Measurements from ENCODE around the gene DLEC1.
"Not testable (repeated sequence)": the region's sequence is repeated elsewhere in the genome, so short reads cannot be mapped to it uniquely, and the experiment has no call there.

DNA sequence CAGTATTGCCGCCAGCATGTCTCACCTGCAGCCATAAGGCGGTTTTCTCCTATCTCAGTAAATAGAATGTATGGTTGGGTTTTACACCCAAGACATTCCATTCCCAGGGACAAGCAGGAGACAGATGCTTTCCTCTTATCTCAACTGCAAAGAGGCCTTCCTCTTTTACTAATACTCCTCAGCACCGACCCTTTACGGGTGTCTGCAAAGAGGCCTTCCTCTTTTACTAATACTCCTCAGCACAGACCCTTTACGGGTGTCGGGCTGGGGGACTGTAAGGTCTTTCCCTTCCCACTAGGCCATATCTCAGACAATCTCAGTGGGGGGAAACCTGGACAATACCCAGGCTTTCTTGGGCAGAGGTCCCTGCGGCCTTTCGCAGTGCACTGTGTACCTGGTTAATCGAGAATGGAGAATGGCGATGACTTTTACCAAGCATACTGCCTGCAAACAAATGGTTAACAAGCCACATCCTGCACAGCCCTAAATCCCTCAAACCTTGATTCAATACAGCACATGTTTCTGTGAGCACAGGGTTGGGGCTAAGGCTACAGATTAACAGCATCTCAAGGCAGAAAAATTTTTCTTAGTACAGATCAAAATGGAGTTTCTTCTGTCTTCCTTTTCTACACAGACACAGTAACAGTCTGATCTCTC is 96.7 kb downstream of the DLEC1 start:
- TF ChIP-seq, protein P1, sequence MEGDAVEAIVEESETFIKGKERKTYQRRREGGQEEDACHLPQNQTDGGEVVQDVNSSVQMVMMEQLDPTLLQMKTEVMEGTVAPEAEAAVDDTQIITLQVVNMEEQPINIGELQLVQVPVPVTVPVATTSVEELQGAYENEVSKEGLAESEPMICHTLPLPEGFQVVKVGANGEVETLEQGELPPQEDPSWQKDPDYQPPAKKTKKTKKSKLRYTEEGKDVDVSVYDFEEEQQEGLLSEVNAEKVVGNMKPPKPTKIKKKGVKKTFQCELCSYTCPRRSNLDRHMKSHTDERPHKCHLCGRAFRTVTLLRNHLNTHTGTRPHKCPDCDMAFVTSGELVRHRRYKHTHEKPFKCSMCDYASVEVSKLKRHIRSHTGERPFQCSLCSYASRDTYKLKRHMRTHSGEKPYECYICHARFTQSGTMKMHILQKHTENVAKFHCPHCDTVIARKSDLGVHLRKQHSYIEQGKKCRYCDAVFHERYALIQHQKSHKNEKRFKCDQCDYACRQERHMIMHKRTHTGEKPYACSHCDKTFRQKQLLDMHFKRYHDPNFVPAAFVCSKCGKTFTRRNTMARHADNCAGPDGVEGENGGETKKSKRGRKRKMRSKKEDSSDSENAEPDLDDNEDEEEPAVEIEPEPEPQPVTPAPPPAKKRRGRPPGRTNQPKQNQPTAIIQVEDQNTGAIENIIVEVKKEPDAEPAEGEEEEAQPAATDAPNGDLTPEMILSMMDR (IDR thresholded peaks at IDR 0.05): not testable (repeated sequence)
- TF ChIP-seq POLR2AphosphoS5 (IDR thresholded peaks at IDR 0.05; ENCODE audit: low read depth, low read length): not testable (repeated sequence)
- TF ChIP-seq, protein P2, sequence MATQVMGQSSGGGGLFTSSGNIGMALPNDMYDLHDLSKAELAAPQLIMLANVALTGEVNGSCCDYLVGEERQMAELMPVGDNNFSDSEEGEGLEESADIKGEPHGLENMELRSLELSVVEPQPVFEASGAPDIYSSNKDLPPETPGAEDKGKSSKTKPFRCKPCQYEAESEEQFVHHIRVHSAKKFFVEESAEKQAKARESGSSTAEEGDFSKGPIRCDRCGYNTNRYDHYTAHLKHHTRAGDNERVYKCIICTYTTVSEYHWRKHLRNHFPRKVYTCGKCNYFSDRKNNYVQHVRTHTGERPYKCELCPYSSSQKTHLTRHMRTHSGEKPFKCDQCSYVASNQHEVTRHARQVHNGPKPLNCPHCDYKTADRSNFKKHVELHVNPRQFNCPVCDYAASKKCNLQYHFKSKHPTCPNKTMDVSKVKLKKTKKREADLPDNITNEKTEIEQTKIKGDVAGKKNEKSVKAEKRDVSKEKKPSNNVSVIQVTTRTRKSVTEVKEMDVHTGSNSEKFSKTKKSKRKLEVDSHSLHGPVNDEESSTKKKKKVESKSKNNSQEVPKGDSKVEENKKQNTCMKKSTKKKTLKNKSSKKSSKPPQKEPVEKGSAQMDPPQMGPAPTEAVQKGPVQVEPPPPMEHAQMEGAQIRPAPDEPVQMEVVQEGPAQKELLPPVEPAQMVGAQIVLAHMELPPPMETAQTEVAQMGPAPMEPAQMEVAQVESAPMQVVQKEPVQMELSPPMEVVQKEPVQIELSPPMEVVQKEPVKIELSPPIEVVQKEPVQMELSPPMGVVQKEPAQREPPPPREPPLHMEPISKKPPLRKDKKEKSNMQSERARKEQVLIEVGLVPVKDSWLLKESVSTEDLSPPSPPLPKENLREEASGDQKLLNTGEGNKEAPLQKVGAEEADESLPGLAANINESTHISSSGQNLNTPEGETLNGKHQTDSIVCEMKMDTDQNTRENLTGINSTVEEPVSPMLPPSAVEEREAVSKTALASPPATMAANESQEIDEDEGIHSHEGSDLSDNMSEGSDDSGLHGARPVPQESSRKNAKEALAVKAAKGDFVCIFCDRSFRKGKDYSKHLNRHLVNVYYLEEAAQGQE (IDR thresholded peaks at IDR 0.05; ENCODE audit: insufficient read depth in 1 of 2, low read depth in 2 of 2, low read length in 1 of 2): not testable (repeated sequence)
